ENCODE measurements around the gene ZNF765. TPM values are rescaled to one million over a fixed set of nuclear protein-coding genes. Genes with fewer than 3 reads are reported as not detected.
A peak's percentile ranks its signal among the peaks of the same experiment; 100 is the strongest.
"Not testable (repeated sequence)": the region's sequence is repeated elsewhere in the genome, so short reads cannot be mapped to it uniquely, and the experiment has no call there.

ZNF765 gene
- total and polyA plus RNA-seq, 9 of the 15 experiments (the other 6 are each of a cell fraction or from before 2014, with no cell fraction given), result 5.4 to 17.5 (median 9.6) TPM

DNA sequence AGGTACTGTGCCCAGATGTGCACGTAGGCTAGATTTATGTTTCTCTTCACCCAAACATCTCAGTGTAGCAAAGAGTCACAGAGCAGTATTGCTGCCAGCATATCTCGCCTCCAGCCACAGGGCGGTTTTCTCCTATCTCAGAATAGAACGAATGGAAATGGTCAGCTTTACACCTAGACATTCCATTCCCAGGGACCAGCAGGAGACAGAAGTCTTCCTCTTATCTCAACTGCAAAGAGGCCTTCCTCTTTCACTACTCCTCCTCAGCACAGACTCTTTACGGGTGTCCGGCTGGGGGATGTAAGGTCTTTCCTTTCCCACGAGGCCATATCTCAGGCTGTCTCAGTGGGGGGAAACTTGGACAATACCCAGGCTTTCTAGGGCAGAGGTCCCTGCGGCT is 73.7 kb downstream of the ZNF765 start:
- ATAC-seq; H3K4me1 ChIP-seq (replicated peaks in 1 of 2; ENCODE audit: control insufficient read depth in 2 of 2, insufficient read depth in 2 of 2, low read length in 2 of 2); CTCF ChIA-PET (ENCODE audit: low intra/inter-chr PET ratio); H3K9me3 ChIP-seq (replicated peaks; ENCODE audit: control insufficient read depth, insufficient read depth, low read depth, low read length); H2AFZ ChIP-seq (ENCODE audit: low read depth, low read length); H3K27ac ChIP-seq (ENCODE audit: extremely low read depth, low read depth, low read length); H3K79me2 ChIP-seq (ENCODE audit: control insufficient read depth, insufficient read depth, low read length); POLR2A ChIA-PET; H3K9me1 ChIP-seq (ENCODE audit: control insufficient read depth, insufficient read depth, low read length); intact Hi-C loops (cut with micrococcal nuclease); H4K20me1 ChIP-seq (replicated peaks; ENCODE audit: control insufficient read depth, insufficient read depth, low read length); H3K27me3 ChIP-seq (ENCODE audit: control insufficient read depth in 2 of 2, insufficient read depth in 2 of 2, low read length in 2 of 2); H3K36me3 ChIP-seq (ENCODE audit: control insufficient read depth, insufficient read depth, low read length); FAIRE-seq; in situ Hi-C loops (cut with MboI): not testable (repeated sequence)
- DNase-seq (ENCODE audit: extremely low read depth in 1 of 4, low spot score in 3 of 4), result peak in 1 of 4 experiments; percentile 14
- TSS peak; percentile 63 for BruUV-seq (replicated peaks)
- H3K9ac ChIP-seq (ENCODE audit: insufficient read depth in 1 of 2, low read depth in 2 of 2, low read length in 2 of 2), result peak overlapping the region in 1 of 2 experiments; percentile 53; a peak in 2 of 4 replicates
- peak overlapping the region; percentile 83 for H3K4me2 ChIP-seq (ENCODE audit: insufficient read depth, low read length)
- 19% methylated on average over 8 of the region's 8 CpGs for WGBS (ENCODE audit: insufficient coverage, low coverage, missing lambda C conversion rate)
- peak; percentile 50; the same call in 1 of the 2 replicates for TF ChIP-seq SPI1 (IDR thresholded peaks at IDR 0.05; ENCODE audit: borderline replicate concordance, low read depth, low read length)
- peak overlapping the region; percentile 75 for H3K4me3 ChIP-seq

DNA sequence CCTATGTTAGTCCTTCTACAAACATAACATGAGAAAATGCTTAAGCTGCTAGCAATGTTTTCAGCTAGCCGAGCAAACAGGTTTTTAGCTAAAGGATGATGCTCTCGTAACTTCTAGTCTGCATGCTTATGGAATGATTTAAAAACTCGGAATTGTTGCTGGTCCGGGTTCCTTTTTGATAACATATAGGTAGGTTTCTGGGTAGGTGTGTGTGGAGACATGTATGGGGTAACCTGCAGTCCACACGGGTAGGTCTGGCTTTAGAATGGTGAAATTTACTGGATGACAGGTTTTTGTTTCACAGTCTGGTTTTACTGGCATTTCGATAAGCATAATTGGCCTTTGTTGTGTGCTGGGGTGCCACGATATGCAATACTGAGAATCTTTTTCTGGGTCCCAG is 77.0 kb downstream of the ZNF765 start:
- ChIA-PET POLR2A (no interaction called here), CTCF (ENCODE audit: low intra/inter-chr PET ratio) (no interaction called here)
- Histone ChIP-seq H3K4me3 (no peak overlapping the region), H3K9me3 (replicated peaks; ENCODE audit: control insufficient read depth, insufficient read depth, low read depth, low read length) (peaks cover 4% of the 10 kb centered on the region), H3K4me1 (replicated peaks in 1 of 2; ENCODE audit: control insufficient read depth in 2 of 2, insufficient read depth in 2 of 2, low read length in 2 of 2) (peaks cover 2 to 3% of the 10 kb centered on the region in 2 experiments; a peak in 3 of 5 replicates), H3K9me1 (ENCODE audit: control insufficient read depth, insufficient read depth, low read length) (no peaks in the 10 kb centered on the region), H3K27me3 (ENCODE audit: control insufficient read depth in 2 of 2, insufficient read depth in 2 of 2, low read length in 2 of 2) (no peaks in the 10 kb centered on the region), H3K36me3 (ENCODE audit: control insufficient read depth, insufficient read depth, low read length) (peaks cover 12% of the 10 kb centered on the region; the same call in 2 of the 3 replicates), H2AFZ (ENCODE audit: low read depth, low read length) (no peak overlapping the region), H4K20me1 (replicated peaks; ENCODE audit: control insufficient read depth, insufficient read depth, low read length) (no peaks in the 10 kb centered on the region), H3K27ac (ENCODE audit: extremely low read depth, low read depth, low read length) (no peak overlapping the region), H3K79me2 (ENCODE audit: control insufficient read depth, insufficient read depth, low read length) (peaks cover 9% of the 10 kb centered on the region), H3K4me2 (ENCODE audit: insufficient read depth, low read length) (no peak overlapping the region), H3K9ac (ENCODE audit: insufficient read depth in 1 of 2, low read depth in 2 of 2, low read length in 2 of 2) (no peak overlapping the region)
- in situ Hi-C loops (cut with MboI), result no loop called here
- ATAC-seq (no peak), DNase-seq (ENCODE audit: extremely low read depth in 1 of 4, low spot score in 3 of 4) (no peak), FAIRE-seq (no peak)
- no TSS peak for BruUV-seq (replicated peaks)
- intact Hi-C loops (cut with micrococcal nuclease), result no loop called here
- WGBS (ENCODE audit: insufficient coverage, low coverage, missing lambda C conversion rate), result 85% methylated on average over 7 of the region's 7 CpGs
- TF ChIP-seq FOSL1 (tag; conservative IDR thresholded peaks at IDR 0.05) (no peak), FOXJ2 (tag; IDR thresholded peaks at IDR 0.05) (no peak), SAFB (IDR thresholded peaks at IDR 0.05; ENCODE audit: borderline replicate concordance, low read depth, low read length) (no peak), ARID2 (IDR thresholded peaks at IDR 0.05) (no peak), ILK (tag; IDR thresholded peaks at IDR 0.05; ENCODE audit: borderline replicate concordance, low read depth) (no peak), TAF7 (tag; IDR thresholded peaks at IDR 0.05) (no peak), BRD9 (IDR thresholded peaks at IDR 0.05; ENCODE audit: low read depth, partially characterized antibody) (no peak), TCFL5 (CRISPR knock-in tag; conservative IDR thresholded peaks at IDR 0.05) (no peak), NFXL1 (CRISPR knock-in tag; IDR thresholded peaks at IDR 0.05) (no peak), MCM5 (IDR thresholded peaks at IDR 0.05; ENCODE audit: low read depth) (no peak)
- TF ChIP-seq, protein P1, sequence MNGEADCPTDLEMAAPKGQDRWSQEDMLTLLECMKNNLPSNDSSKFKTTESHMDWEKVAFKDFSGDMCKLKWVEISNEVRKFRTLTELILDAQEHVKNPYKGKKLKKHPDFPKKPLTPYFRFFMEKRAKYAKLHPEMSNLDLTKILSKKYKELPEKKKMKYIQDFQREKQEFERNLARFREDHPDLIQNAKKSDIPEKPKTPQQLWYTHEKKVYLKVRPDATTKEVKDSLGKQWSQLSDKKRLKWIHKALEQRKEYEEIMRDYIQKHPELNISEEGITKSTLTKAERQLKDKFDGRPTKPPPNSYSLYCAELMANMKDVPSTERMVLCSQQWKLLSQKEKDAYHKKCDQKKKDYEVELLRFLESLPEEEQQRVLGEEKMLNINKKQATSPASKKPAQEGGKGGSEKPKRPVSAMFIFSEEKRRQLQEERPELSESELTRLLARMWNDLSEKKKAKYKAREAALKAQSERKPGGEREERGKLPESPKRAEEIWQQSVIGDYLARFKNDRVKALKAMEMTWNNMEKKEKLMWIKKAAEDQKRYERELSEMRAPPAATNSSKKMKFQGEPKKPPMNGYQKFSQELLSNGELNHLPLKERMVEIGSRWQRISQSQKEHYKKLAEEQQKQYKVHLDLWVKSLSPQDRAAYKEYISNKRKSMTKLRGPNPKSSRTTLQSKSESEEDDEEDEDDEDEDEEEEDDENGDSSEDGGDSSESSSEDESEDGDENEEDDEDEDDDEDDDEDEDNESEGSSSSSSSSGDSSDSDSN (IDR thresholded peaks at IDR 0.05; ENCODE audit: borderline replicate concordance in 1 of 2, low read depth in 2 of 2, low read length in 2 of 2), result no peak
- TF ChIP-seq, protein P2, sequence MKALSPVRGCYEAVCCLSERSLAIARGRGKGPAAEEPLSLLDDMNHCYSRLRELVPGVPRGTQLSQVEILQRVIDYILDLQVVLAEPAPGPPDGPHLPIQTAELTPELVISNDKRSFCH (CRISPR knock-in tag; IDR thresholded peaks at IDR 0.05), result no peak
- TF ChIP-seq, protein P2 (tag; IDR thresholded peaks at IDR 0.05), result no peak
